PC-3 (cell line): Measurements from ENCODE around the gene SAA4. TPM values are rescaled to one million over a fixed set of nuclear protein-coding genes. Genes with fewer than 3 reads are reported as not detected.

Experiments used
- ATAC-seq: fragments of 200-7000 bp; cut with Tn5 transposase; 2 replicates; pipeline ENCODE4 v1.9.1; 2020; ENCODE audit warnings: mild to moderate bottlenecking, moderate library complexity
- BruUV-seq: library from RNA; stranded (reverse); fragments of 400-500 nt; replicated peaks from 2 replicates; lab custom pipeline; 2021; lab: Mats Ljungman, UMichigan
- CTCF ChIA-PET: fragments of 300-600 bp; sonication (Branson Sonifier 250); formaldehyde crosslinking; loops from one replicate; lab custom pipeline; 2022; ENCODE audit warnings: antibody characterized with exemption; lab: Charles Lee
- POLR2A ChIA-PET: fragments of 300-600 bp; sonication (Branson Sonifier 250); formaldehyde crosslinking; loops from one replicate; lab custom pipeline; 2022; ENCODE audit warnings: antibody characterized with exemption; ENCODE audit not compliant: unreplicated experiment; lab: Charles Lee
- DNase-seq: peaks from one replicate; pipeline ENCODE4 v3.0.0-alpha.2; 2015
- H2AFZ ChIP-seq: fragments of 300-600 bp; sonication (generic); 2 replicates; pipeline ENCODE4 v1.6.0; 2016; ENCODE audit warnings: antibody characterized with exemption, low read length
- H3F3A ChIP-seq: fragments of 300-600 bp; sonication (generic); one replicate; pipeline ENCODE4 v1.6.0; 2017; ENCODE audit warnings: antibody characterized with exemption, low read length, control low read depth, mild to moderate bottlenecking; ENCODE audit not compliant: unreplicated experiment
- H3K27ac ChIP-seq: fragments of 300-600 bp; sonication (generic); 2 replicates; pipeline ENCODE4 v1.5.1; 2016; ENCODE audit warnings: mild to moderate bottlenecking, low read length
- H3K27me3 ChIP-seq: fragments of 300-600 bp; sonication (generic); 2 replicates; pipeline ENCODE4 v1.6.1; 2016; ENCODE audit warnings: low read length, mixed read lengths
- H3K36me3 ChIP-seq: fragments of 300-600 bp; sonication (generic); 2 replicates; pipeline ENCODE4 v1.6.1; 2016; ENCODE audit warnings: low read depth, mixed run types, low read length, mixed read lengths
- H3K4me1 ChIP-seq: fragments of 300-600 bp; sonication (generic); 2 replicates; pipeline ENCODE4 v1.5.1; 2016; ENCODE audit warnings: low read length; ENCODE audit not compliant: insufficient read depth
- H3K4me2 ChIP-seq: fragments of 300-600 bp; sonication (generic); 2 replicates; pipeline ENCODE4 v1.6.0; 2016; ENCODE audit warnings: low read length
- H3K4me3 ChIP-seq: fragments of 300-600 bp; sonication (generic); 2 replicates; pipeline ENCODE4 v1.5.1; 2016; ENCODE audit warnings: mild to moderate bottlenecking, low read length, mixed read lengths
- H3K79me2 ChIP-seq: fragments of 300-600 bp; sonication (generic); 2 replicates; pipeline ENCODE4 v1.6.1; 2017; ENCODE audit warnings: low read length, mixed read lengths
- H3K9ac ChIP-seq: fragments of 300-600 bp; sonication (generic); 2 replicates; pipeline ENCODE4 v1.6.0; 2016; ENCODE audit warnings: mild to moderate bottlenecking, low read length
- H3K9me2 ChIP-seq: fragments of 300-600 bp; sonication (generic); replicated peaks from 2 replicates; pipeline ENCODE4 v1.6.1; 2016; ENCODE audit warnings: mixed run types, low read length, mixed read lengths
- H3K9me3 ChIP-seq: fragments of 300-600 bp; sonication (generic); 2 replicates; pipeline ENCODE4 v1.6.1; 2016; ENCODE audit warnings: low read length, mixed read lengths
- H4K20me1 ChIP-seq: fragments of 300-600 bp; sonication (generic); 2 replicates; pipeline ENCODE4 v1.6.1; 2016; ENCODE audit warnings: low read length, mixed read lengths
- CTCF ChIP-seq: fragments of 300-600 bp; sonication (generic); conservative IDR thresholded peaks from 2 replicates; pipeline ENCODE4 v1.5.1; 2017; ENCODE audit warnings: antibody characterized with exemption, low read depth, mild to moderate bottlenecking, low read length
- EZH2 ChIP-seq: fragments of 300-600 bp; sonication (generic); IDR thresholded peaks from one replicate; pipeline ENCODE4 v1.6.1; 2017; ENCODE audit warnings: antibody characterized with exemption, mild to moderate bottlenecking, low read length; ENCODE audit not compliant: unreplicated experiment
- EZH2phosphoT487 ChIP-seq: fragments of 300-600 bp; sonication (generic); IDR thresholded peaks from 2 replicates; pipeline ENCODE4 v1.6.1; 2018; ENCODE audit warnings: mild to moderate bottlenecking, antibody characterized with exemption, low read length, borderline replicate concordance
- intact Hi-C: fragments of 100-400 bp; cut with micrococcal nuclease; formaldehyde crosslinking; loops from 2 replicates; pipeline ENCODE4 v1.9.0; 2023
- total RNA-seq: library from RNA; depleted of rRNA; stranded (reverse); fragments of >200 nt; gene quantifications from 2 replicates; pipeline ENCODE4 v1.2.3, GENCODE V29; 2014

SAA4 gene
- total RNA-seq, 1 experiment from 2014 or later = not detected

DNA sequence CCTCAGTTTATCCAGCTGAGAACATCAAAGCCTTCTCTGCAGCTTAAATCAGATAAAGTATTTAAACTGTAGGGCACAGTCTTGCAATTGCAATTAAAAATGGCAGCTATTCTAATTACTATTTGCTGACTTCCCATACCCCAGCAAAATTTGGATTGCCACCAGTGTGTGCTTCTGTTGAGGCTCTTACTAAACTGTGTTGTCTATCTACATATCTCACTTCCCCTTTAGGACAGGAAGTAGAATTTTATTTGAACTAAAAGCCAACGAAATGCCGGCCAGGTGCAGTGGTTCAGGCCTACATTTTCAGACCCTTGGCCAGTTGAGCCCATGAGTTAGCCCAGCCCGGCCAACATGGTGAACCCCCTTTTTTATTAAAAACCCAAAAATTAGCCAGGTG is 7.1 kb downstream of the SAA4 start:
- DNase-seq (no peak), ATAC-seq (no peak)
- Histone ChIP-seq H3F3A (no peaks in the 10 kb centered on the region), H3K9me3 (no peaks in the 10 kb centered on the region), H3K4me2 (no peak overlapping the region), H3K27ac (no peak overlapping the region), H3K36me3 (no peaks in the 10 kb centered on the region), H3K4me1 (no peaks in the 10 kb centered on the region), H3K27me3 (peaks cover 13% of the 10 kb centered on the region; the same call in 1 of the 2 replicates), H4K20me1 (no peaks in the 10 kb centered on the region), H3K9ac (no peak overlapping the region), H3K9me2 (no peaks in the 10 kb centered on the region), H3K79me2 (no peaks in the 10 kb centered on the region), H3K4me3 (no peak overlapping the region), H2AFZ (no peak overlapping the region)
- CTCF ChIA-PET = no interaction called here
- POLR2A ChIA-PET = no interaction called here
- no peak for TF ChIP-seq EZH2
- no peak for TF ChIP-seq EZH2phosphoT487
- no peak for TF ChIP-seq CTCF
- no TSS peak for BruUV-seq
- intact Hi-C loops = no loop called here

DNA sequence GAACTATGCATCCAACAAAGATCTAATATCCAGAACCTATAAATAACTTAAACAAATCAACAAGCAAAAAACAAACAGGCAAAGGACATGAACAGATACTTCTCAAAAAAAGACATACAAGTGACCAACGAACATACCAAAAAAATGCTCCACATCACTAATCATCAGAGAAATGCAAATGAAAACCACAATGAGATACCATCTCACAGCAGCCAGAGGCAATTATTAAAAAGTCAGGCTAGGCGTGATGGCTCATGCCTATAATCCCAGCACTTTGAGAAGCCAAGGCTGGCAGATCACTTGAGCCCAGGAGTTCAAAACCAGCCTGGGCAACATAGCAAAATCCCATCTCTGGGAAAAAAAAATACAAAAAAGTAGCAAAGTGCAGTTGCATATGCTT is 10.7 kb downstream of the SAA4 start:
- Histone ChIP-seq H3F3A (no peaks in the 10 kb centered on the region), H3K9me2 (no peaks in the 10 kb centered on the region), H3K4me3 (no peak overlapping the region), H3K79me2 (no peaks in the 10 kb centered on the region), H3K27ac (no peak overlapping the region), H3K36me3 (no peaks in the 10 kb centered on the region), H3K9me3 (no peaks in the 10 kb centered on the region), H4K20me1 (no peaks in the 10 kb centered on the region), H2AFZ (no peak overlapping the region), H3K27me3 (peaks cover 6% of the 10 kb centered on the region; the same call in 1 of the 2 replicates), H3K4me2 (no peak overlapping the region), H3K9ac (no peak overlapping the region), H3K4me1 (no peaks in the 10 kb centered on the region)
- BruUV-seq = no TSS peak
- intact Hi-C loops = no loop called here
- DNase-seq (no peak), ATAC-seq (no peak)
- CTCF ChIA-PET = no interaction called here
- TF ChIP-seq EZH2 (no peak), EZH2phosphoT487 (no peak), CTCF (no peak)
- POLR2A ChIA-PET = no interaction called here

DNA sequence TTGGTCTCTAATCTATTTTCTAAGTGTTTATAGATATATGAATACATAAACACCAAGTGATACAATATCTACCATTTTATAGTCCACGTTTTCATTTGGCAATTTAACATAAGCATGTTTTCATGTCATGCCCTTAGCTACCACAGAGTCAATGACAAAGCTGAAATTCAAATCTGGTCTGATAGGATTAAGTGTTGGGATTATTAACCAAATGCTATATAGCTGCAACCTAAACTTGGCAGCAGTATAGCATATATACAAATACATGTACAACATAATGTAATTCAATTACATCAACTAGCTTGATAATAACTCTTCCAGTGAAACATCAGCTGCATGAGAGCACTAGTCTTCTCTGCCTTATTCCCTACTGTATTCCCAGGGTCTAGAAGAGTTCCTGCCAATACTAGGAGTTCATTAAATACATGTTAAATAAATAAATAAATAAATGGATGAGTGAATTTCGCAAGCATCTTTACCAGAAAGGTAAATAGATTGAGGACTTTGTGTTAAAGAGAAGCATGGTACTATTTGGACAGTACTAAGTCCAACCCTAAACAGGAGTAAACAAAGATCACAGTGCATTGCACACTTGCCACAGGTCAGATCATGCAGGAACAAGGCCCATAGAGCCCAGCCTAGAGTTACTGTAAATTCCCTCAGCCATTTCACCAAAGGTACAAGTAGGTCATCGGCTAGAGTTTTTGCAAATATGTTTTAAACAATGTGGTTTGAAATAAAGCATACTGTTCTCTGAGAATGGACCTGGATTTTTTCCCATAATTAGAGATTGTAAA is 12.8 kb downstream of the SAA4 start:
- Histone ChIP-seq H3K9me3 (no peaks in the 10 kb centered on the region), H3K4me2 (no peak overlapping the region), H3K4me1 (no peaks in the 10 kb centered on the region), H3K27ac (no peak overlapping the region), H3K9me2 (no peaks in the 10 kb centered on the region), H3K36me3 (no peaks in the 10 kb centered on the region), H3K79me2 (no peaks in the 10 kb centered on the region), H4K20me1 (no peaks in the 10 kb centered on the region), H3F3A (no peaks in the 10 kb centered on the region), H3K9ac (no peak overlapping the region), H3K4me3 (no peak overlapping the region), H2AFZ (no peak overlapping the region), H3K27me3 (peaks cover 6% of the 10 kb centered on the region; the same call in 1 of the 2 replicates)
- intact Hi-C loops = no loop called here
- ChIA-PET CTCF (no interaction called here), POLR2A (no interaction called here)
- no TSS peak for BruUV-seq
- TF ChIP-seq EZH2 (no peak), CTCF (no peak), EZH2phosphoT487 (no peak)
- ATAC-seq (no peak), DNase-seq (no peak)
